Esophagus muscularis mucosa (tissue), 4 donors: ENCODE data around the gene XXYLT1. TPM values are rescaled to one million over a fixed set of nuclear protein-coding genes. Genes with fewer than 3 reads are reported as not detected.

Experiments
- DNase-seq: peaks from one replicate; pipeline ENCODE4 v3.0.0-alpha.2; 2017; ENCODE audit errors: extremely low spot score
- H3K27ac ChIP-seq, 4 donors: fragments of 200-600 bp; sonication (generic); replicated peaks in 1 of 4; 1 replicate in 3 of 4; 2 replicates in 1 of 4; pipeline ENCODE4 v1.5.1; 2016 to 2019; ENCODE audit warnings: mild to moderate bottlenecking in 1 of 4
- H3K27me3 ChIP-seq, 4 donors: fragments of 200-600 bp; sonication (generic); one replicate each; pipeline versions ENCODE4 v1.5.1 to v1.6.0; 2016 to 2019
- H3K36me3 ChIP-seq, 4 donors: fragments of 200-600 bp; sonication (generic); one replicate each; pipeline ENCODE4 v1.5.1; 2016 to 2019
- H3K4me1 ChIP-seq, 4 donors: fragments of 200-600 bp; sonication (generic); one replicate each; pipeline ENCODE4 v1.5.1; 2016 to 2019
- H3K4me3 ChIP-seq, 4 donors: fragments of 200-600 bp; sonication (generic); 1 replicate in 2 of 4; 2 replicates in 2 of 4; pipeline ENCODE4 v1.5.1; 2016 to 2019; ENCODE audit warnings: mild to moderate bottlenecking in 4 of 4, moderate library complexity in 1 of 4
- H3K9me3 ChIP-seq, 4 donors: fragments of 200-600 bp; sonication (generic); 1 replicate in 3 of 4; 2 replicates in 1 of 4; pipeline ENCODE4 v1.5.1; 2016 to 2019
- EP300 ChIP-seq: sonication (generic); formaldehyde crosslinking; IDR thresholded peaks from one replicate; pipeline ENCODE4 v1.6.1; 2017; ENCODE audit warnings: antibody characterized with exemption
- POLR2A ChIP-seq: fragments of 450-650 bp; IDR thresholded peaks from one replicate; pipeline ENCODE4 v1.6.1; 2017; ENCODE audit warnings: antibody characterized with exemption, moderate library complexity, mild to moderate bottlenecking, low read depth
- POLR2AphosphoS5 ChIP-seq, 2 donors: sonication (generic); formaldehyde crosslinking; IDR thresholded peaks; one replicate each; pipeline ENCODE4 v1.6.1; 2017; ENCODE audit warnings: antibody characterized with exemption in 2 of 2
- WGBS: methylation state at CpG from one replicate; pipeline ENCODE4 v1.1.5; 2018; 5-methylcytosine and 5-hydroxymethylcytosine counted together
- intact Hi-C: fragments of 100-400 bp; cut with DNase I; formaldehyde crosslinking; loops from one replicate; pipeline ENCODE4 v1.15.1; 2023
- total RNA-seq, 4 donors: library from RNA; depleted of rRNA; stranded (reverse); fragments of >200 nt; gene quantifications; one replicate each; pipeline versions ENCODE4 v1.1.0 to v1.2.1, GENCODE V29; 2016
- TF ChIP-seq, protein P1 (sequence below), 3 experiments: fragments of 200-600 bp in 2 of 3; fragments of 450-650 bp in 1 of 3; sonication (generic) in 2 of 3; IDR thresholded peaks; one replicate each; pipeline ENCODE4 v1.5.1; 2017 to 2019; ENCODE audit warnings: antibody characterized with exemption in 3 of 3, mild to moderate bottlenecking in 2 of 3, moderate library complexity in 1 of 3

The XXYLT1 gene
- total RNA-seq, 4 donors from 2014 or later, result 8.8 to 18.5 (median 13.9) TPM

DNA sequence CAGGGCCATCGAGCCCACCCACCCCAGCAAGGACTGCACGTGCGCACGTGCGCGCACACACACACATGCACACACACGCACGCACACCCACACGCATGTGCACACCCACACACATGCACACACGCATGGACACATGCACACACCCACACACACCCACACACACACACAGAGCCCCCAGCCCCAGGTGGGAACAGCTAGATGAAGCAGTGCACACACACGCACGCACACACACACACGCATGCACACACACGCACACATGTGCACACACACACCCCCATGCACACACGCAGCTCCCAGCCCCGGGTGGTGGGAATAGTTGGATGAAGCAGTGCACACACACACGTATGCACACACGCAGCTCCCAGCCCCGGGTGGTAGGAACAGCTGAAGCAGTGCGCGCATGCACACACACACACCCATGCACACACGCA, 158.6 kb downstream of the XXYLT1 start:
- Histone ChIP-seq H3K36me3 (no peaks in the 10 kb centered on the region), H3K27ac (no peak overlapping the region)
- 93% methylated on average over 9 of the region's 22 CpGs for WGBS

DNA sequence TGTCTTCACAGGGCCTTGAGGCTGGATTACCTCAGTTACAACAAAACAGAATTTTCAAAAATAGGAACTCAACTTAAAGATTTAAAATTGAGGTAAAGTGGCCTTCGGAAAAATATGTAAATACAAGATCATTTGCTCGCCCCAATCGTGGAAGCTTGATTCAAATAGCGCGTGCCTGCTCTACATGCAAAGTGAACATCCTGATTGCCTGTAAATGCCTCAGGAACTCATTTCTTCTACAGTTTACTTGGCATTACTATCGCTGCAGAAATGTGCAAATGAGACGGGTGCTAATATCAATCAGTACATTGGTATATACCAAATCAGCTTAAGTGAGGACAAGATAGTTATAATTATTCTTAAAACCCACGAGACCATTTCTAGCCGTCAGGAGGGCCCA, 159.2 kb downstream of the XXYLT1 start:
- H3K9me3 ChIP-seq, result no peaks in the 10 kb centered on the region
- no peak for TF ChIP-seq EP300
- TF ChIP-seq, protein P1, sequence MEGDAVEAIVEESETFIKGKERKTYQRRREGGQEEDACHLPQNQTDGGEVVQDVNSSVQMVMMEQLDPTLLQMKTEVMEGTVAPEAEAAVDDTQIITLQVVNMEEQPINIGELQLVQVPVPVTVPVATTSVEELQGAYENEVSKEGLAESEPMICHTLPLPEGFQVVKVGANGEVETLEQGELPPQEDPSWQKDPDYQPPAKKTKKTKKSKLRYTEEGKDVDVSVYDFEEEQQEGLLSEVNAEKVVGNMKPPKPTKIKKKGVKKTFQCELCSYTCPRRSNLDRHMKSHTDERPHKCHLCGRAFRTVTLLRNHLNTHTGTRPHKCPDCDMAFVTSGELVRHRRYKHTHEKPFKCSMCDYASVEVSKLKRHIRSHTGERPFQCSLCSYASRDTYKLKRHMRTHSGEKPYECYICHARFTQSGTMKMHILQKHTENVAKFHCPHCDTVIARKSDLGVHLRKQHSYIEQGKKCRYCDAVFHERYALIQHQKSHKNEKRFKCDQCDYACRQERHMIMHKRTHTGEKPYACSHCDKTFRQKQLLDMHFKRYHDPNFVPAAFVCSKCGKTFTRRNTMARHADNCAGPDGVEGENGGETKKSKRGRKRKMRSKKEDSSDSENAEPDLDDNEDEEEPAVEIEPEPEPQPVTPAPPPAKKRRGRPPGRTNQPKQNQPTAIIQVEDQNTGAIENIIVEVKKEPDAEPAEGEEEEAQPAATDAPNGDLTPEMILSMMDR (IDR thresholded peaks at IDR 0.05), result no peak
- TF ChIP-seq POLR2A, result no peak
- no peak for TF ChIP-seq POLR2AphosphoS5 (IDR thresholded peaks at IDR 0.05)
- peaks cover under 1 to 16% (median 9%) of the 10 kb centered on the region in 4 donors for H3K4me1 ChIP-seq
- H3K27me3 ChIP-seq, result no peaks in the 10 kb centered on the region
- WGBS, result 95% methylated on average over 9 of the region's 9 CpGs
- H3K27ac ChIP-seq, result peak overlapping the region in 1 of 4 donors; percentile 51
- no peak overlapping the region for H3K4me3 ChIP-seq
- H3K36me3 ChIP-seq, result no peaks in the 10 kb centered on the region
- no peak for DNase-seq
- intact Hi-C loops, result loop anchor here (5.0 kb wide), 1 partner anchor 146 kb away; no protein-coding TSS in a partner anchor

More for the DNA sequence above, 158.6 kb downstream of the XXYLT1 start:
- Histone ChIP-seq H3K9me3 (no peaks in the 10 kb centered on the region), H3K4me3 (no peak overlapping the region), H3K4me1 (peaks cover 0 to 15% (median 8%) of the 10 kb centered on the region in 4 donors), H3K27me3 (no peaks in the 10 kb centered on the region)
- DNase-seq, result no peak
- TF ChIP-seq, protein P1 (IDR thresholded peaks at IDR 0.05), result no peak
- TF ChIP-seq EP300, result no peak
- no peak for TF ChIP-seq POLR2AphosphoS5 (IDR thresholded peaks at IDR 0.05)
- no peak for TF ChIP-seq POLR2A
- intact Hi-C loops, result loop anchor here (5.0 kb wide), 1 partner anchor 145 kb away; no protein-coding TSS in a partner anchor

GRCh38 chr3:195111319-195111705, 159.6 kb downstream of the XXYLT1 start:
- Histone ChIP-seq H3K27me3 (no peaks in the 10 kb centered on the region), H3K27ac (peak overlapping the region in 2 of 4 donors; percentile 51 to 53), H3K36me3 (no peaks in the 10 kb centered on the region), H3K4me1 (peaks cover 5 to 16% (median 12%) of the 10 kb centered on the region in 4 donors), H3K9me3 (no peaks in the 10 kb centered on the region), H3K4me3 (no peak overlapping the region)
- intact Hi-C loops, result loop anchor here (5.0 kb wide), 1 partner anchor 146 kb away; no protein-coding TSS in a partner anchor
- WGBS, result 80% methylated on average over 9 of the region's 9 CpGs
- no peak for DNase-seq
- TF ChIP-seq, protein P1 (IDR thresholded peaks at IDR 0.05), result no peak
- no peak for TF ChIP-seq EP300
- no peak for TF ChIP-seq POLR2A
- TF ChIP-seq POLR2AphosphoS5 (IDR thresholded peaks at IDR 0.05), result no peak

DNA sequence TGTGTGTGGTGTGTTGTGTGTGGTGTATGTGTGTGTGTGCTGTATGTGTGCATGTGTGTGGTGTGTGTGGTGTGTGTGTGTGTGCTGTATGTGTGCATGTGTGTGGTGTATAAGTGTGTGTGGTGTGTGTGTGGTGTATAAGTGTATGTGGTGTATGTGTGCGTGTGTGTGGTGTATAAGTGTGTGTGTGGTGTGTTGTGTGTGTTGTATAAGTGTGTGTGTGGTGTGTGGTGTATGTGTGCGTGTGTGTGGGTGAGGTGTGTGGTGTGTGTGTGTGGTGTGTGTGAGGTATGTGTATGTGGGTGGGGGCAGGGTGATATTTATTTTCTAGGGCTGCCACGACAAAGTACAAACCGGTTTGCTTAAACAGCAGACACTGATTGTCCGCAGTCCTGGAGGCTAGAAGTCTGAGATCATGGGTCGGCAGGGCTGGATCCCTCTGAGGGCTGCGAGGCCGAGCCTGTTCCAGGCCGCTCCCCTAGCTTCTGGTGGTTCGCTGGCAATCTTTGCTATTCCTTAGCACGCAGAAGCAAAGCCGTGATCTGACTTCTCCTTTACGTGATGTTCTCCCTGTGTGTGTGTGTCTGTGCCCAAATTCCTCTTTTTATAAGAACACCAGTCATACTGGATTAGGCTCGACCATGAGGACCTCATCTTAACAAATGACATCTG, 160.2 kb downstream of the XXYLT1 start:
- DNase-seq, result no peak
- peak overlapping the region in 2 of 4 donors; percentile 51 to 53 for H3K27ac ChIP-seq
- no peak overlapping the region for H3K4me3 ChIP-seq
- H3K36me3 ChIP-seq, result no peaks in the 10 kb centered on the region
- H3K9me3 ChIP-seq, result no peaks in the 10 kb centered on the region
- no peak for TF ChIP-seq EP300
- TF ChIP-seq POLR2AphosphoS5 (IDR thresholded peaks at IDR 0.05), result peak in 1 of 2 donors; percentile 37
- intact Hi-C loops, result loop anchor here (5.0 kb wide), 1 partner anchor 147 kb away; no protein-coding TSS in a partner anchor
- H3K4me1 ChIP-seq, result peaks cover 5 to 17% (median 13%) of the 10 kb centered on the region in 4 donors
- no peaks in the 10 kb centered on the region for H3K27me3 ChIP-seq
- 55% methylated on average over 13 of the region's 14 CpGs for WGBS

- H3K36me3 ChIP-seq, result no peaks in the 10 kb centered on the region
- intact Hi-C loops, result no loop called here
- TF ChIP-seq EP300 (no peak), POLR2AphosphoS5 (IDR thresholded peaks at IDR 0.05) (no peak), POLR2A (no peak)
- TF ChIP-seq, protein P1 (IDR thresholded peaks at IDR 0.05), result no peak
- H3K4me3 ChIP-seq, result no peak overlapping the region
- no peaks in the 10 kb centered on the region for H3K9me3 ChIP-seq
- H3K27me3 ChIP-seq, result no peaks in the 10 kb centered on the region
- H3K4me1 ChIP-seq, result peaks cover 5 to 17% (median 13%) of the 10 kb centered on the region in 4 donors
- DNase-seq, result no peak
- H3K27ac ChIP-seq, result no peak overlapping the region
- 88% methylated on average over 10 of the region's 10 CpGs for WGBS
These were observed 161.8 kb downstream of the XXYLT1 start for GRCh38 chr3:195109098-195109657.
